Epithelial cell of proximal tubule (primary cell): ENCODE results near the gene ENAH. TPM values are rescaled to one million over a fixed set of nuclear protein-coding genes. Genes with fewer than 3 reads are reported as not detected.
A peak's percentile ranks its signal among the peaks of the same experiment; 100 is the strongest.

Experiments
- DNase-seq: peaks from one replicate; pipeline ENCODE4 v3.0.0-alpha.2; 2011; ENCODE audit warnings: low read depth
- H3K4me3 ChIP-seq: 2 replicates; pipeline ENCODE4 v1.5.1; 2011; ENCODE audit warnings: low read depth, mild to moderate bottlenecking, low read length
- total RNA-seq: library from RNA; depleted of rRNA; stranded (reverse); fragments of >200 nt; gene quantifications from 2 replicates; pipeline ENCODE4 v1.2.3, GENCODE V29; 2015
- TF ChIP-seq, protein P1 (sequence below): conservative IDR thresholded peaks from 2 replicates; pipeline ENCODE4 v1.5.1; 2012; ENCODE audit warnings: low read depth, mild to moderate bottlenecking, low read length

The ENAH gene
- total RNA-seq, 1 donor from 2014 or later: 37.7 TPM

DNA sequence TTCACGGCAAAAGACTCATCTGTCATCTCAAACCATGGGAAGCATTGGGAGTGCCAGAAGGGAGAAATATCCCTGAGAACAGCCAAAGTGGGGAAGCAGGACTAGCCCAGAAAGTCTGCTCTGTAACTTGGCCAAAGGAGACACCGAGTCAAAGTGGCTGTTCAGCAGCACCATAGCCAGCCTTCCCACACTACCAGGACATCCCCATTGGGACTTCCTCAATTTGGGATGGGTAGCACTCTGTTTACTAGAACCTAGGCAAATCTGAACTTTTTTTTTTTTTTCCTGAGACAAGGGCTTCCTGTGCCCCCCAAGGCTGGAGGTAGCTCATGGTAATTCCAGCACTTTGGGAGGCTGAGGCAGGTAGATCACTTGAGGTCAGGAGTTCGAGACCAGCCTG is 93.0 kb downstream of the ENAH start:
- TF ChIP-seq, protein P1, sequence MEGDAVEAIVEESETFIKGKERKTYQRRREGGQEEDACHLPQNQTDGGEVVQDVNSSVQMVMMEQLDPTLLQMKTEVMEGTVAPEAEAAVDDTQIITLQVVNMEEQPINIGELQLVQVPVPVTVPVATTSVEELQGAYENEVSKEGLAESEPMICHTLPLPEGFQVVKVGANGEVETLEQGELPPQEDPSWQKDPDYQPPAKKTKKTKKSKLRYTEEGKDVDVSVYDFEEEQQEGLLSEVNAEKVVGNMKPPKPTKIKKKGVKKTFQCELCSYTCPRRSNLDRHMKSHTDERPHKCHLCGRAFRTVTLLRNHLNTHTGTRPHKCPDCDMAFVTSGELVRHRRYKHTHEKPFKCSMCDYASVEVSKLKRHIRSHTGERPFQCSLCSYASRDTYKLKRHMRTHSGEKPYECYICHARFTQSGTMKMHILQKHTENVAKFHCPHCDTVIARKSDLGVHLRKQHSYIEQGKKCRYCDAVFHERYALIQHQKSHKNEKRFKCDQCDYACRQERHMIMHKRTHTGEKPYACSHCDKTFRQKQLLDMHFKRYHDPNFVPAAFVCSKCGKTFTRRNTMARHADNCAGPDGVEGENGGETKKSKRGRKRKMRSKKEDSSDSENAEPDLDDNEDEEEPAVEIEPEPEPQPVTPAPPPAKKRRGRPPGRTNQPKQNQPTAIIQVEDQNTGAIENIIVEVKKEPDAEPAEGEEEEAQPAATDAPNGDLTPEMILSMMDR: no peak
- no peak overlapping the region for H3K4me3 ChIP-seq
- no peak for DNase-seq

DNA sequence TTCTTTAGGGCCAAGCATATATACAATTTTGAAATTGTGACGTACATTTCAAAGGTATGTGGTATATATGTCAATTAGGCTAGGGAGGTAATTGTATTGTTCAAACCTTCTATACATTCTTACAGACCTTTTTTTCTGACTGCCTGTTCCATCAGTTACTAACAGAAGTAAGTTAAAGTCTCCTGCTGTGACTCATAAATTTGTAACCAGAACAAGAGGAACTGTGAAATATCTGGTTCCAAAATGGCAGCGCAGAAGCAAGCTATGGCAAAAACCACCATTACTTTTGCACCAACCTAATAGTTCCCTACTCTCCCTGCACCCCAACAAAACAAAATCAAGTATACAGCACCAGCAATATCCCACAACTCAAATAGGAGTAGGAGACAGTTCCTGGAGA is 93.6 kb downstream of the ENAH start:
- no peak for DNase-seq
- H3K4me3 ChIP-seq: no peak overlapping the region
- TF ChIP-seq, protein P1: no peak

DNA sequence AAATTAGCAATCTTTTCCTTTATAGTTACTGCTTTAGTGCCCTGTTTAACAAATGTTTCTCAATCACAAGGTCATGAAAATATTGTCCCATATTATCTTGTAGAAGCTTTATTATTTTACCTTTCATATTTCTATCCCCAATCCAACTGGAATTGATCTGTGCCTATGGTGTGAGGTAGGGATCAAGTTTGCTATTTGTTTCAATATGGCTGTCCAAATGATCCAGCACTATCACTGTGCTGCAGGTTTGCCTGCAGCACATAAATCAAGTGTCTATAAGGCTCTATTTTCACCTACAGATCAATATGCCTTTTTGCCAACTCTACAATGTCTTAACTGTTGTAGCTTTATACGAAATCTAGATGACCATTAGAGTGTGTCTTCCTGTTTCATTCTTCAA is 96.2 kb downstream of the ENAH start:
- DNase-seq: no peak
- H3K4me3 ChIP-seq: no peak overlapping the region
- TF ChIP-seq, protein P1: no peak

DNA sequence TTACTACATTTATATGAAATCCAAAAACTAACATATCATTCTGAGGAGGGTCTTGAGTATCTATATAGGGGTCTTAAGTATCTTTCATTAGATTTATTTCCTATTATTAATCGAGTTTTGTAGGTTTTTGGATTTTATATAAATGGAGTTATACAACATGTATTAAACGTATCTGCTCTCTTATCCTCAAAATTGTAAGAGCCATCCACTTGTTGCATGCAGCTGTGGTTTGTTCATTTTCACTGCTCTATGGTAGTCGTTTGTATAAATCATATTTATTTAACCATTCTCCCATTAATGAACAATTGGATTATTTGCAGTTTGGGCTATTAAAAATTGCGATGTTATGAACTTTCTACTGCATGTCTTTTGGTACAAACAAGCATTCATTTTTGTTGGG is 97.1 kb downstream of the ENAH start:
- H3K4me3 ChIP-seq: no peak overlapping the region
- no peak for DNase-seq
- TF ChIP-seq, protein P1: no peak

DNA sequence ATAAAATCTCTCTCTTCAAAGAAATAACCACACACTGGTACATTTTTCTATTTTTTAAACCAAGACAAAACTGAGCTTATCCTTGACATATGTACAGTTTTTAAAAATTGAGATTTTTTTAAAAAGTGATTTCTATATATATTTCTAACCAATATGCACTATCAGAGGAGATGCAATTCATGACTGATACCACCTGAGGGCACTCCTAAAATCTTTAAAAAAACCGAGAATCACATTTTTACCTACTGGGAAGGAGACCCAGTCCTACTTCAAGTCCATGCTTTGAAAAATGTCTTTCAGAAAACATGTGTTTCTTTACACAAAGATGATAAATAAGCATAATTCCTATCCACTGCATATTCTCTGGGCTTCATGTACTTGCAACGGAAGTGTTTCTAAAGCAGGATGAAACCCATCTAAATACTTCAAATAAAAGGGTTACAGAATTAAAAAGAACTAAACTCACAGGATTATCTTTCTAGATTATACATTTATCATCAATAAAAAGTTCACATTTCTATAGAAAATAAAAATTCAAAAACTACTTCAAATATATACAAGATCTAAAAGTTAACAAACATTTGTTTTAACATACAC is 98.6 kb downstream of the ENAH start:
- H3K4me3 ChIP-seq: no peak overlapping the region
- DNase-seq: no peak
- TF ChIP-seq, protein P1: peak; percentile 61

DNA sequence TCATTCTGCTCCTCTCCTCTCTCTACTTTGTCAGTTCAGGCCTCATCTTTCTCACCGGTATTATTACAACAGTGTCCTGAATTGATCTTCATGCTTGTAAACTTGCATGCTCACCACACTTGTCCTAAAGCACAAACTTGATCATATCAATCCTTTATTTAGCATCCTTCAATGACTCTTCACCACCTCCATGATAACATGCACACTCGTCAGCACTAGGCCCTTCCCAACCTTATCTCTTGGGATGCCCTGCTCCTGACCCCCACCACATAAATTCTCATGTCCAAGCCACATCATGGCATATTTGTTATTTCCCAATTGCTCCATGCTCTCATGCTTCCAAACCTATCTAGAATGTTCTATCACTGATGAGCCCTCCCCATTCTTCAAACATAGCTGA is 103.1 kb downstream of the ENAH start:
- DNase-seq: no peak
- TF ChIP-seq, protein P1: no peak
- H3K4me3 ChIP-seq: no peak overlapping the region

DNA sequence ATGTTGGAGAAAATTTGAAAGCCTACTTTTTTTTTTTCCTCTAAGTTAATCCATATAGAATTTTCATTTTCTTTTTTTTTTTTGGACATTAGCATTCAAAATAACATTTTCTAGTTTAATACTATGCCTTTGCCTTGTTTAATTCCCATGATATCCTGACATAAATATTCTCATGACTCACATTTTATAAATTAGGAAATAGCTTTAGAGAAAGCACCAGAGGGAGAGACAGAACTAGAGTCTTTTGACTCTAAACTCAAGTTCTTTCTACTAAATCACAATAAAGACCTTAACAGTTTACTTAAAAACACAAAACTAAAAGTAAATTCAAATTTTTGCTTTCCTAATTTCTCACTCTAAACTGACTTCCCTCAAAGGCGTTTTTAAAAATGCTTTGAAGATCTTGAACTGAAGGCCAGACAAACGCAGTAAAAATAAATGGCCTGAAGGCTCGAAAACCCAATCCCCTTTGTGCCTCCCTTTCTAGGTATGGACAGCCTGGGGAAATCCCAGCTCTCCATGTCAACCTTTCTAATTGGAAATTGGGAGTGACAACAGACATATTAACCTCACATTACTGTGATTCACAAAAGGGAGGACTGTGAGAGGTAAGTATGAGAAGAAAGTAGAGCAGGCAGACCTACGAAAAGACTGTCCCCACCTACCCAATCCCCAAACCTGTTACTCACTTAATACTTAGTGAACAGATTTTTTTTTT is 104.6 kb downstream of the ENAH start:
- DNase-seq: no peak
- H3K4me3 ChIP-seq: no peak overlapping the region
- TF ChIP-seq, protein P1: no peak
